ENCODE measurements around the gene OGG1. TPM values are rescaled to one million over a fixed set of nuclear protein-coding genes. Genes with fewer than 3 reads are reported as not detected.

Gene OGG1
- total RNA-seq, 1 donor from 2014 or later: 15.3 TPM

DNA sequence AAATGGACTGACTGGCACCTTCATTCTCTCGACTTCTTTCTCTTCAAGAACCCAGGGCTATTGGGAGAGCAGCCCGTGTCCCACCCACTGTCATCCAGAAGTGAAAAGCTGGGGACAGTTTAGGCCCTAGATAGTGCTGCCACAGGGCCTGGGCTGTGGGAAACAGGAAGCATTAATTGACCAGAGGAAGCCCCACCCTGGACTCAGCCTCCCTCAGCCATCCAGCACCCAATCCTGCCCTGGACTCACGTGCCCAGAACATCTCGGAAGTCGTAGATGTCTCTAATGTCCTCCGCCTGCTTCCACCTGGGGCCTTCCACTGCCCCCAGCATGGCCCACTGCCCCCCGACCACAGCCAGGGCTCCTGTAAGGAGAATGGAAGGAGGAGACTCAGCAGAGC, 17.7 kb downstream of the OGG1 start:
- Histone ChIP-seq H4K20me1 (ENCODE audit: insufficient read depth, low read length) (peaks cover 11% of the 10 kb centered on the region), H3K4me1 (ENCODE audit: insufficient read depth, low read length) (peaks cover 7% of the 10 kb centered on the region), H3K27me3 (ENCODE audit: insufficient read depth, low read length) (no peaks in the 10 kb centered on the region), H3K9ac (ENCODE audit: low read length) (no peak overlapping the region), H3K9me3 (ENCODE audit: insufficient read depth, low read depth, low read length) (no peaks in the 10 kb centered on the region), H3K27ac (ENCODE audit: low read depth, low read length) (no peak overlapping the region), H3K4me3 (ENCODE audit: insufficient read depth, low read depth, low read length) (no peak overlapping the region), H2AFZ (ENCODE audit: low read depth, low read length) (no peak overlapping the region), H3K4me2 (ENCODE audit: low read length) (no peak overlapping the region), H3K79me2 (ENCODE audit: insufficient read depth, low read length) (peaks cover 6% of the 10 kb centered on the region), H3K36me3 (ENCODE audit: insufficient read depth, low read length) (no peaks in the 10 kb centered on the region)
- Mint-ChIP-seq H3K27ac (ENCODE audit: unreplicated experiment) (no peak overlapping the region), H3K4me3 (ENCODE audit: unreplicated experiment) (no peak overlapping the region), H3K9me3 (ENCODE audit: unreplicated experiment) (no peaks in the 10 kb centered on the region), H3K4me1 (ENCODE audit: low read depth, unreplicated experiment) (peaks cover 6% of the 10 kb centered on the region), H3K36me3 (ENCODE audit: low read depth, unreplicated experiment) (peaks cover 11% of the 10 kb centered on the region), H3K27me3 (ENCODE audit: low read depth, unreplicated experiment) (peaks cover 10% of the 10 kb centered on the region)
- TF ChIP-seq, protein P1, sequence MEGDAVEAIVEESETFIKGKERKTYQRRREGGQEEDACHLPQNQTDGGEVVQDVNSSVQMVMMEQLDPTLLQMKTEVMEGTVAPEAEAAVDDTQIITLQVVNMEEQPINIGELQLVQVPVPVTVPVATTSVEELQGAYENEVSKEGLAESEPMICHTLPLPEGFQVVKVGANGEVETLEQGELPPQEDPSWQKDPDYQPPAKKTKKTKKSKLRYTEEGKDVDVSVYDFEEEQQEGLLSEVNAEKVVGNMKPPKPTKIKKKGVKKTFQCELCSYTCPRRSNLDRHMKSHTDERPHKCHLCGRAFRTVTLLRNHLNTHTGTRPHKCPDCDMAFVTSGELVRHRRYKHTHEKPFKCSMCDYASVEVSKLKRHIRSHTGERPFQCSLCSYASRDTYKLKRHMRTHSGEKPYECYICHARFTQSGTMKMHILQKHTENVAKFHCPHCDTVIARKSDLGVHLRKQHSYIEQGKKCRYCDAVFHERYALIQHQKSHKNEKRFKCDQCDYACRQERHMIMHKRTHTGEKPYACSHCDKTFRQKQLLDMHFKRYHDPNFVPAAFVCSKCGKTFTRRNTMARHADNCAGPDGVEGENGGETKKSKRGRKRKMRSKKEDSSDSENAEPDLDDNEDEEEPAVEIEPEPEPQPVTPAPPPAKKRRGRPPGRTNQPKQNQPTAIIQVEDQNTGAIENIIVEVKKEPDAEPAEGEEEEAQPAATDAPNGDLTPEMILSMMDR (IDR thresholded peaks at IDR 0.05; ENCODE audit: insufficient read depth, low read depth, low read length): no peak
- no peak for TF ChIP-seq EZH2 (IDR thresholded peaks at IDR 0.05; ENCODE audit: insufficient read depth, low read length)
- no peak for FAIRE-seq
- DNase-seq (ENCODE audit: low read depth): no peak

- peaks cover 14% of the 10 kb centered on the region for H3K27me3 Mint-ChIP-seq (ENCODE audit: low read depth, unreplicated experiment)
- FAIRE-seq (no peak), DNase-seq (ENCODE audit: low read depth) (no peak)
- Histone ChIP-seq H3K79me2 (ENCODE audit: insufficient read depth, low read length) (peaks cover 6% of the 10 kb centered on the region), H3K27me3 (ENCODE audit: insufficient read depth, low read length) (no peaks in the 10 kb centered on the region), H3K4me1 (ENCODE audit: insufficient read depth, low read length) (peaks cover 7% of the 10 kb centered on the region), H3K36me3 (ENCODE audit: insufficient read depth, low read length) (no peaks in the 10 kb centered on the region), H3K9me3 (ENCODE audit: insufficient read depth, low read depth, low read length) (no peaks in the 10 kb centered on the region), H3K27ac (ENCODE audit: low read depth, low read length) (no peak overlapping the region), H2AFZ (ENCODE audit: low read depth, low read length) (no peak overlapping the region), H3K4me2 (ENCODE audit: low read length) (no peak overlapping the region), H3K9ac (ENCODE audit: low read length) (no peak overlapping the region), H4K20me1 (ENCODE audit: insufficient read depth, low read length) (peaks cover 11% of the 10 kb centered on the region), H3K4me3 (ENCODE audit: insufficient read depth, low read depth, low read length) (no peak overlapping the region)
- H3K36me3 Mint-ChIP-seq (ENCODE audit: low read depth, unreplicated experiment): peaks cover 11% of the 10 kb centered on the region
- no peaks in the 10 kb centered on the region for H3K9me3 Mint-ChIP-seq (ENCODE audit: unreplicated experiment)
- TF ChIP-seq, protein P1 (IDR thresholded peaks at IDR 0.05; ENCODE audit: insufficient read depth, low read depth, low read length): no peak
- H3K4me3 Mint-ChIP-seq (ENCODE audit: unreplicated experiment): peak overlapping the region; percentile 15
- H3K27ac Mint-ChIP-seq (ENCODE audit: unreplicated experiment): no peak overlapping the region
- peaks cover 6% of the 10 kb centered on the region for H3K4me1 Mint-ChIP-seq (ENCODE audit: low read depth, unreplicated experiment)
Measured at GRCh38 chr3:9768141-9768775, 18.5 kb downstream of the OGG1 start.

- Histone ChIP-seq H3K9me3 (ENCODE audit: insufficient read depth, low read depth, low read length) (no peaks in the 10 kb centered on the region), H3K27me3 (ENCODE audit: insufficient read depth, low read length) (no peaks in the 10 kb centered on the region), H3K36me3 (ENCODE audit: insufficient read depth, low read length) (no peaks in the 10 kb centered on the region), H3K4me3 (ENCODE audit: insufficient read depth, low read depth, low read length) (peak overlapping the region; percentile 58), H3K27ac (ENCODE audit: low read depth, low read length) (no peak overlapping the region), H3K9ac (ENCODE audit: low read length) (peak overlapping the region; percentile 75), H4K20me1 (ENCODE audit: insufficient read depth, low read length) (peaks cover 11% of the 10 kb centered on the region), H2AFZ (ENCODE audit: low read depth, low read length) (peak overlapping the region; percentile 86), H3K79me2 (ENCODE audit: insufficient read depth, low read length) (peaks cover 6% of the 10 kb centered on the region), H3K4me2 (ENCODE audit: low read length) (peak overlapping the region; percentile 97), H3K4me1 (ENCODE audit: insufficient read depth, low read length) (peaks cover 7% of the 10 kb centered on the region)
- peak overlapping the region; percentile 82 for H3K4me3 Mint-ChIP-seq (ENCODE audit: unreplicated experiment)
- no peak overlapping the region for H3K27ac Mint-ChIP-seq (ENCODE audit: unreplicated experiment)
- no peaks in the 10 kb centered on the region for H3K9me3 Mint-ChIP-seq (ENCODE audit: unreplicated experiment)
- TF ChIP-seq EZH2 (IDR thresholded peaks at IDR 0.05; ENCODE audit: insufficient read depth, low read length): no peak
- DNase-seq (ENCODE audit: low read depth) (no peak), FAIRE-seq (no peak)
- H3K36me3 Mint-ChIP-seq (ENCODE audit: low read depth, unreplicated experiment): peaks cover 11% of the 10 kb centered on the region
- peaks cover 14% of the 10 kb centered on the region for H3K27me3 Mint-ChIP-seq (ENCODE audit: low read depth, unreplicated experiment)
- peaks cover 6% of the 10 kb centered on the region for H3K4me1 Mint-ChIP-seq (ENCODE audit: low read depth, unreplicated experiment)
Measured at GRCh38 chr3:9769012-9769411, 19.3 kb downstream of the OGG1 start.

Measured in astrocyte (in vitro differentiated cells and primary cell).